Measurements from ENCODE around the gene MLEC. TPM values are rescaled to one million over a fixed set of nuclear protein-coding genes. Genes with fewer than 3 reads are reported as not detected.

The MLEC gene
- total RNA-seq, 2 donors from 2014 or later, result 116 to 124 TPM

DNA sequence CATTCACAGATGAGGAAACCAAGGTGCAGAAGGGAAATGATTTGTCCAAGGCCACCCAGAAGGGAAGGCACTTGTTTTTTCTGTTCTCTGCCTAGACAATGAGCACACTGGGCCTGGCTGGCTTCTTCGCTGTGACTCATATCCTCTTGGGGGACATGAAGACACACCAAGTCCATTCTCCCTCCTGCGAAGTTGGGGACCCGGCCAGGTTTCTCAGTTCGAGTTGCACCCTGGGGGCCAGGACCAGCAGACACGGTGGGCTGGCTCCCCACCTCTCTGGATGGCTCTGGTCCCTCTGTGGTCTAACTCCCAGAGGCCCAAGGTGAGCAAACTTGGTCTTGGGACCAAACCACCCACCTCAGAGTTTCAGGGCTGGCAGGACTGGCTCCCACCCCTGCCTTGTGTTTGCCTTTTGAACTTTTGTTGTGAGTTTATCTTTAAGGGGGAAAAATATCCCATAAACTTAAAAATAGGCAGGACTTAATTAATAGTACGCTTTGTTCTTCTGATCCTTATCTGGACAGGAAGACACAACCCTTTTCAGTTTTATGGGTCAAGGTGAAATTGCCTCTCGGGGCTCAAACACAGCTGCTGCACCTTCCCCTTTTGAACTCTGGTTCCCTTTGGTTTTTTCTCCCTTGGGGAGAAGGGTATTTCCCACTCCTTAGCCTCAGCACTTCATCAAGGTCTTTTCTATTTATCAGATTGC, 9.0 kb upstream of the MLEC start:
- no peaks in the 10 kb centered on the region for H3K9me3 ChIP-seq
- H3K4me1 ChIP-seq (replicated peaks), result peaks cover 7% of the 10 kb centered on the region
- peak overlapping the region; percentile 28 to 65 for H3K27ac ChIP-seq
- intact Hi-C loops (cut with DNase I), result no loop called here
- no peaks in the 10 kb centered on the region for H3K27me3 ChIP-seq (replicated peaks; ENCODE audit: insufficient read depth)
- H3K36me3 ChIP-seq, result no peaks in the 10 kb centered on the region
- no peak overlapping the region for H3K4me3 ChIP-seq
- DNase-seq (ENCODE audit: low spot score), result peak; percentile 27
- TF ChIP-seq POLR2AphosphoS5 (IDR thresholded peaks at IDR 0.05) (no peak), POLR2A (IDR thresholded peaks at IDR 0.05) (no peak)
- TF ChIP-seq, protein P1, sequence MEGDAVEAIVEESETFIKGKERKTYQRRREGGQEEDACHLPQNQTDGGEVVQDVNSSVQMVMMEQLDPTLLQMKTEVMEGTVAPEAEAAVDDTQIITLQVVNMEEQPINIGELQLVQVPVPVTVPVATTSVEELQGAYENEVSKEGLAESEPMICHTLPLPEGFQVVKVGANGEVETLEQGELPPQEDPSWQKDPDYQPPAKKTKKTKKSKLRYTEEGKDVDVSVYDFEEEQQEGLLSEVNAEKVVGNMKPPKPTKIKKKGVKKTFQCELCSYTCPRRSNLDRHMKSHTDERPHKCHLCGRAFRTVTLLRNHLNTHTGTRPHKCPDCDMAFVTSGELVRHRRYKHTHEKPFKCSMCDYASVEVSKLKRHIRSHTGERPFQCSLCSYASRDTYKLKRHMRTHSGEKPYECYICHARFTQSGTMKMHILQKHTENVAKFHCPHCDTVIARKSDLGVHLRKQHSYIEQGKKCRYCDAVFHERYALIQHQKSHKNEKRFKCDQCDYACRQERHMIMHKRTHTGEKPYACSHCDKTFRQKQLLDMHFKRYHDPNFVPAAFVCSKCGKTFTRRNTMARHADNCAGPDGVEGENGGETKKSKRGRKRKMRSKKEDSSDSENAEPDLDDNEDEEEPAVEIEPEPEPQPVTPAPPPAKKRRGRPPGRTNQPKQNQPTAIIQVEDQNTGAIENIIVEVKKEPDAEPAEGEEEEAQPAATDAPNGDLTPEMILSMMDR (IDR thresholded peaks at IDR 0.05), result no peak
- WGBS, result 19% methylated on average over 5 of the region's 7 CpGs

DNA sequence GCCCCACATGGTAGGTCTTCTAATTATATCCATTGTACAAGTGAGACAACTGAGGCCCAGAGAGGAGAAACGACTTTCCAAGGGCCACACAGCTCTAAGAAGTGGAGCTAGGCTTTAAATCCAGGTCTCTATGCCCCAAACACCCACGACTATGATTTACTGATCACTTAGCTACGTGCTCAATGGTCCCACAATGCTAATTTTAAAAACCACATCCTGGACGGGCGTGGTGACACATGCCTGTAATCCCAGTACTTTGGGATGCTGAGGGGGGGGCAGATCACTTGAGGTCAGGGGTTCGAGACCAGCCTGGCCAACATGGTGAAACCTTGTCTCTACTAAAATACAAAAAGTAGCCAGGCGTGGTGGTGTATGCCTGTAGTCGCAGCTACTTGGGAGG, 8.4 kb upstream of the MLEC start:
- no peak for DNase-seq (ENCODE audit: low spot score)
- Histone ChIP-seq H3K27ac (peak overlapping the region; percentile 28 to 65), H3K9me3 (no peaks in the 10 kb centered on the region), H3K27me3 (replicated peaks; ENCODE audit: insufficient read depth) (no peaks in the 10 kb centered on the region), H3K36me3 (no peaks in the 10 kb centered on the region), H3K4me1 (replicated peaks) (peaks cover 7% of the 10 kb centered on the region), H3K4me3 (no peak overlapping the region)
- intact Hi-C loops (cut with DNase I), result no loop called here
- WGBS, result 69% methylated on average over 8 of the region's 8 CpGs
- no peak for TF ChIP-seq POLR2A (IDR thresholded peaks at IDR 0.05)
- TF ChIP-seq, protein P1 (IDR thresholded peaks at IDR 0.05), result no peak
- TF ChIP-seq POLR2AphosphoS5 (IDR thresholded peaks at IDR 0.05), result no peak

DNA sequence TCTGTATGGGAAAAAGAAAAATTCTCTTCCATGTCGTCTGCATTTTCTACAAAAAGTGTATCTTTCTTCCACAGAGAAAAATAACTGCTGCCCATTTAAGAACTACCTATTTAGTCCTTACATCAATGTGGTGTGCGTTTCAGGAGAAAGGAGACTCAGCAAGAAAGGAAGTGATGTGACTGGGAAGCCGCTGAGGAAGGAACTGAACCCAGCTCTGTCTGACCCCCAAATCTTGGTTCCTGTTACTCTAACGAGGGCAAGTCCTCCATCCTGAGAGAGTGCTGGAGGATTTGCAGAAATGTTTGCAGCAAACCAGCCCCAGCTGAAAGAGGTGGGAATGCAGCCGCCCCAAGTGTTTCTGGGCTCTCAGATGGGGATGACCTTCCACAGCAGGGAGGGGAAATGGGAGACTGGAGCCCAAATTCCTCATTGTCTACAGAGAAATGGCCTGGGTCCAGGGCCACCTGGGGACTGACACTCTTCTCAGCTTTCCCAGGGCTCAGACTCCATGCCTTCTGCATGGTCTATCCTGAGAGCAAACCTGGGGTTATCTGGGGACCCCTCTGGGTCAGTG, 6.7 kb upstream of the MLEC start:
- WGBS, result 63% methylated on average over 5 of the region's 5 CpGs
- Histone ChIP-seq H3K27me3 (replicated peaks; ENCODE audit: insufficient read depth) (no peaks in the 10 kb centered on the region), H3K4me1 (replicated peaks) (peaks cover 7% of the 10 kb centered on the region), H3K9me3 (no peaks in the 10 kb centered on the region), H3K36me3 (no peaks in the 10 kb centered on the region), H3K27ac (no peak overlapping the region), H3K4me3 (no peak overlapping the region)
- intact Hi-C loops (cut with DNase I), result no loop called here
- TF ChIP-seq POLR2AphosphoS5 (IDR thresholded peaks at IDR 0.05), result no peak
- TF ChIP-seq, protein P1 (IDR thresholded peaks at IDR 0.05), result no peak
- TF ChIP-seq POLR2A (IDR thresholded peaks at IDR 0.05), result no peak
- no peak for DNase-seq (ENCODE audit: low spot score)

DNA sequence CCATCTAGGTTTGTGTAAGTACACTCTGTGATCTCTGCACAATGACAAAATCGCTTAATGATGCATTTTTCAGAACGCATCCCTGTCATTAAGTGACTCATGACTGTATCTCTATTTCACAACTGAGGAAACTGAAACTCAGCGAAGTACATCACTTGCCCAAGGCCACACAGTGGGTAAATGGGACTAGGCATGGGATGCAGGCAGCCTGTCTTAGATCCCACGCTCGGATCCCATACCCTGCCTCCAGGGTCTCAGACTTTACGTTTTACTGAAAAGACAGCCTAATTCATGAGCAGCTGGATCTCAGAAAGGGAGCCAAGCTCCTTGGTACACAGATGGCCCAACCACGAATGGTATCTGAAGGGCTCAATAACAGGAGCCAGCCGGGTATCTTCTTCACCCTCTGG, 2.4 kb upstream of the MLEC start:
- H3K27me3 ChIP-seq (replicated peaks; ENCODE audit: insufficient read depth), result no peaks in the 10 kb centered on the region
- WGBS, result 77% methylated on average over 8 of the region's 8 CpGs
- H3K27ac ChIP-seq, result no peak overlapping the region
- no peaks in the 10 kb centered on the region for H3K4me1 ChIP-seq (replicated peaks)
- H3K9me3 ChIP-seq, result no peaks in the 10 kb centered on the region
- H3K4me3 ChIP-seq, result no peak overlapping the region
- TF ChIP-seq POLR2AphosphoS5 (IDR thresholded peaks at IDR 0.05), result no peak
- no peak for TF ChIP-seq POLR2A (IDR thresholded peaks at IDR 0.05)
- TF ChIP-seq, protein P1 (IDR thresholded peaks at IDR 0.05), result no peak
- DNase-seq (ENCODE audit: low spot score), result no peak
- no peaks in the 10 kb centered on the region for H3K36me3 ChIP-seq
- intact Hi-C loops (cut with DNase I), result no loop called here

DNA sequence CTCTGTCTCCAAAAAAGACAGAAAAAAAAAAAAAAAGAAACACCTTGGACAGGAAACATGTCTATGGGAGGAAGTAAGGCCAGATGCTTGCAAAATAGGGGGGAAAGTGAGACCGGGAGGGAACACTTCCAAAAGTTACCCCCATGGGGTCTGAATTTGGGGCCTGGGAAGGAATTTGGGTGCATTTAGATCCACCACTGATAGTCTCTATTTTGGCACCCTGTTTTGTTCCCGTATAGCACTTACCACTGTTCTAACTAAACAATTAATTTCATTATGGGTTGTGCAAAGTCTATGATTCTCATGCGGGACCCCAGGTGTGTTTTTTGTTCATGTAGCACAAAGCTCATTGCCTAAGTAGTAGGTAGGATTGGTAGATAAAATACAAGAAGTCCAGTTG, 1.4 kb upstream of the MLEC start:
- Histone ChIP-seq H3K27ac (peak overlapping the region in 1 of 2 donors; percentile 93), H3K36me3 (no peaks in the 10 kb centered on the region), H3K4me3 (no peak overlapping the region), H3K9me3 (no peaks in the 10 kb centered on the region), H3K27me3 (replicated peaks; ENCODE audit: insufficient read depth) (no peaks in the 10 kb centered on the region), H3K4me1 (replicated peaks) (peaks cover under 1% of the 10 kb centered on the region)
- no peak for TF ChIP-seq POLR2AphosphoS5 (IDR thresholded peaks at IDR 0.05)
- TF ChIP-seq, protein P1 (IDR thresholded peaks at IDR 0.05), result no peak
- WGBS, result 59% methylated on average over 3 of the region's 3 CpGs
- intact Hi-C loops (cut with DNase I), result no loop called here
- no peak for DNase-seq (ENCODE audit: low spot score)

All from prostate gland (tissue), 2 donors.